ENCODE measurements around the gene PGC. TPM values are rescaled to one million over a fixed set of nuclear protein-coding genes. Genes with fewer than 3 reads are reported as not detected.

Gene PGC
- total and polyA plus RNA-seq, 2 of the 8 experiments (the other 6 are each of a cell fraction or from before 2014, with no cell fraction given) = 0.09 TPM; not detected in 1

GRCh38 chr6:41697861-41698781 is 49.1 kb downstream of the PGC start (continued):
- TF ChIP-seq, protein P1, sequence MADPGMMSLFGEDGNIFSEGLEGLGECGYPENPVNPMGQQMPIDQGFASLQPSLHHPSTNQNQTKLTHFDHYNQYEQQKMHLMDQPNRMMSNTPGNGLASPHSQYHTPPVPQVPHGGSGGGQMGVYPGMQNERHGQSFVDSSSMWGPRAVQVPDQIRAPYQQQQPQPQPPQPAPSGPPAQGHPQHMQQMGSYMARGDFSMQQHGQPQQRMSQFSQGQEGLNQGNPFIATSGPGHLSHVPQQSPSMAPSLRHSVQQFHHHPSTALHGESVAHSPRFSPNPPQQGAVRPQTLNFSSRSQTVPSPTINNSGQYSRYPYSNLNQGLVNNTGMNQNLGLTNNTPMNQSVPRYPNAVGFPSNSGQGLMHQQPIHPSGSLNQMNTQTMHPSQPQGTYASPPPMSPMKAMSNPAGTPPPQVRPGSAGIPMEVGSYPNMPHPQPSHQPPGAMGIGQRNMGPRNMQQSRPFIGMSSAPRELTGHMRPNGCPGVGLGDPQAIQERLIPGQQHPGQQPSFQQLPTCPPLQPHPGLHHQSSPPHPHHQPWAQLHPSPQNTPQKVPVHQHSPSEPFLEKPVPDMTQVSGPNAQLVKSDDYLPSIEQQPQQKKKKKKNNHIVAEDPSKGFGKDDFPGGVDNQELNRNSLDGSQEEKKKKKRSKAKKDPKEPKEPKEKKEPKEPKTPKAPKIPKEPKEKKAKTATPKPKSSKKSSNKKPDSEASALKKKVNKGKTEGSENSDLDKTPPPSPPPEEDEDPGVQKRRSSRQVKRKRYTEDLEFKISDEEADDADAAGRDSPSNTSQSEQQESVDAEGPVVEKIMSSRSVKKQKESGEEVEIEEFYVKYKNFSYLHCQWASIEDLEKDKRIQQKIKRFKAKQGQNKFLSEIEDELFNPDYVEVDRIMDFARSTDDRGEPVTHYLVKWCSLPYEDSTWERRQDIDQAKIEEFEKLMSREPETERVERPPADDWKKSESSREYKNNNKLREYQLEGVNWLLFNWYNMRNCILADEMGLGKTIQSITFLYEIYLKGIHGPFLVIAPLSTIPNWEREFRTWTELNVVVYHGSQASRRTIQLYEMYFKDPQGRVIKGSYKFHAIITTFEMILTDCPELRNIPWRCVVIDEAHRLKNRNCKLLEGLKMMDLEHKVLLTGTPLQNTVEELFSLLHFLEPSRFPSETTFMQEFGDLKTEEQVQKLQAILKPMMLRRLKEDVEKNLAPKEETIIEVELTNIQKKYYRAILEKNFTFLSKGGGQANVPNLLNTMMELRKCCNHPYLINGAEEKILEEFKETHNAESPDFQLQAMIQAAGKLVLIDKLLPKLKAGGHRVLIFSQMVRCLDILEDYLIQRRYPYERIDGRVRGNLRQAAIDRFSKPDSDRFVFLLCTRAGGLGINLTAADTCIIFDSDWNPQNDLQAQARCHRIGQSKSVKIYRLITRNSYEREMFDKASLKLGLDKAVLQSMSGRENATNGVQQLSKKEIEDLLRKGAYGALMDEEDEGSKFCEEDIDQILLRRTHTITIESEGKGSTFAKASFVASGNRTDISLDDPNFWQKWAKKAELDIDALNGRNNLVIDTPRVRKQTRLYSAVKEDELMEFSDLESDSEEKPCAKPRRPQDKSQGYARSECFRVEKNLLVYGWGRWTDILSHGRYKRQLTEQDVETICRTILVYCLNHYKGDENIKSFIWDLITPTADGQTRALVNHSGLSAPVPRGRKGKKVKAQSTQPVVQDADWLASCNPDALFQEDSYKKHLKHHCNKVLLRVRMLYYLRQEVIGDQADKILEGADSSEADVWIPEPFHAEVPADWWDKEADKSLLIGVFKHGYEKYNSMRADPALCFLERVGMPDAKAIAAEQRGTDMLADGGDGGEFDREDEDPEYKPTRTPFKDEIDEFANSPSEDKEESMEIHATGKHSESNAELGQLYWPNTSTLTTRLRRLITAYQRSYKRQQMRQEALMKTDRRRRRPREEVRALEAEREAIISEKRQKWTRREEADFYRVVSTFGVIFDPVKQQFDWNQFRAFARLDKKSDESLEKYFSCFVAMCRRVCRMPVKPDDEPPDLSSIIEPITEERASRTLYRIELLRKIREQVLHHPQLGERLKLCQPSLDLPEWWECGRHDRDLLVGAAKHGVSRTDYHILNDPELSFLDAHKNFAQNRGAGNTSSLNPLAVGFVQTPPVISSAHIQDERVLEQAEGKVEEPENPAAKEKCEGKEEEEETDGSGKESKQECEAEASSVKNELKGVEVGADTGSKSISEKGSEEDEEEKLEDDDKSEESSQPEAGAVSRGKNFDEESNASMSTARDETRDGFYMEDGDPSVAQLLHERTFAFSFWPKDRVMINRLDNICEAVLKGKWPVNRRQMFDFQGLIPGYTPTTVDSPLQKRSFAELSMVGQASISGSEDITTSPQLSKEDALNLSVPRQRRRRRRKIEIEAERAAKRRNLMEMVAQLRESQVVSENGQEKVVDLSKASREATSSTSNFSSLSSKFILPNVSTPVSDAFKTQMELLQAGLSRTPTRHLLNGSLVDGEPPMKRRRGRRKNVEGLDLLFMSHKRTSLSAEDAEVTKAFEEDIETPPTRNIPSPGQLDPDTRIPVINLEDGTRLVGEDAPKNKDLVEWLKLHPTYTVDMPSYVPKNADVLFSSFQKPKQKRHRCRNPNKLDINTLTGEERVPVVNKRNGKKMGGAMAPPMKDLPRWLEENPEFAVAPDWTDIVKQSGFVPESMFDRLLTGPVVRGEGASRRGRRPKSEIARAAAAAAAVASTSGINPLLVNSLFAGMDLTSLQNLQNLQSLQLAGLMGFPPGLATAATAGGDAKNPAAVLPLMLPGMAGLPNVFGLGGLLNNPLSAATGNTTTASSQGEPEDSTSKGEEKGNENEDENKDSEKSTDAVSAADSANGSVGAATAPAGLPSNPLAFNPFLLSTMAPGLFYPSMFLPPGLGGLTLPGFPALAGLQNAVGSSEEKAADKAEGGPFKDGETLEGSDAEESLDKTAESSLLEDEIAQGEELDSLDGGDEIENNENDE (IDR thresholded peaks at IDR 0.05; ENCODE audit: insufficient replicate concordance, low read length) = no peak
- TF ChIP-seq POLR2A (IDR thresholded peaks at IDR 0.05; ENCODE audit: control extremely low read depth in 1 of 2, low read depth in 2 of 2, low read length in 2 of 2) (no peak), EP300 (IDR thresholded peaks at IDR 0.05; ENCODE audit: borderline replicate concordance in 1 of 2, low read depth in 2 of 2, low read length in 2 of 2) (no peak), TBP (IDR thresholded peaks at IDR 0.05; ENCODE audit: low read depth, low read length) (no peak), GABPA (IDR thresholded peaks at IDR 0.05; ENCODE audit: borderline replicate concordance, insufficient read depth, low read length) (no peak), CHD2 (IDR thresholded peaks at IDR 0.05; ENCODE audit: low read length) (no peak), KDM4A (IDR thresholded peaks at IDR 0.05; ENCODE audit: low read depth, low read length, severe bottlenecking) (no peak), RBBP5 (IDR thresholded peaks at IDR 0.05; ENCODE audit: borderline replicate concordance, low read depth, low read length) (no peak), SAP30 (IDR thresholded peaks at IDR 0.05; ENCODE audit: insufficient read depth, insufficient replicate concordance, low read length) (no peak), CEBPB (IDR thresholded peaks at IDR 0.05; ENCODE audit: low read depth, low read length) (no peak)

Data from H1 (cell line).